IMR-90 (cell line): ENCODE results near the gene AGAP1.

Experiments used
- BHLHE40 ChIP-seq: fragments of 150-350 bp; IDR thresholded peaks from 2 replicates; pipeline ENCODE4 v1.6.1; 2016; ENCODE audit warnings: mild to moderate bottlenecking, low read depth, low read length
- CEBPB ChIP-seq: IDR thresholded peaks from 2 replicates; pipeline ENCODE4 v1.6.1; 2012; ENCODE audit warnings: low read depth, low read length, improper control_type of control experiment
- CHD1 ChIP-seq: IDR thresholded peaks from 2 replicates; pipeline ENCODE4 v1.6.1; 2012; ENCODE audit warnings: low read depth, low read length, improper control_type of control experiment
- CTCF ChIP-seq: conservative IDR thresholded peaks from 2 replicates; pipeline ENCODE4 v1.5.1; 2012; ENCODE audit warnings: mild to moderate bottlenecking, low read depth, low read length, improper control_type of control experiment
- ELK1 ChIP-seq: fragments of 150-350 bp; IDR thresholded peaks from 2 replicates; pipeline ENCODE4 v1.6.1; 2016; ENCODE audit warnings: low read depth, mild to moderate bottlenecking, low read length, moderate library complexity, borderline replicate concordance
- MAZ ChIP-seq: IDR thresholded peaks from 2 replicates; pipeline ENCODE4 v1.6.1; 2012; ENCODE audit warnings: low read depth, mild to moderate bottlenecking, low read length, improper control_type of control experiment, moderate library complexity, borderline replicate concordance
- MXI1 ChIP-seq: IDR thresholded peaks from 2 replicates; pipeline ENCODE4 v1.6.1; 2012; ENCODE audit warnings: low read depth, mild to moderate bottlenecking, low read length, moderate library complexity, borderline replicate concordance
- NFE2L2 ChIP-seq: fragments of 150-350 bp; IDR thresholded peaks from 2 replicates; pipeline ENCODE4 v1.6.1; 2016; ENCODE audit warnings: low read depth, mild to moderate bottlenecking, low read length
- POLR2A ChIP-seq: IDR thresholded peaks from 2 replicates; pipeline ENCODE4 v1.6.1; 2012; ENCODE audit warnings: mild to moderate bottlenecking, low read depth, low read length
- RAD21 ChIP-seq: IDR thresholded peaks from 2 replicates; pipeline ENCODE4 v1.6.1; 2012; ENCODE audit warnings: low read length, improper control_type of control experiment
- RCOR1 ChIP-seq: IDR thresholded peaks from 2 replicates; pipeline ENCODE4 v1.6.1; 2012; ENCODE audit warnings: mild to moderate bottlenecking, low read length, improper control_type of control experiment; ENCODE audit not compliant: insufficient replicate concordance
- RFX5 ChIP-seq: IDR thresholded peaks from 2 replicates; pipeline ENCODE4 v1.8.0; 2012; ENCODE audit warnings: low read depth, mild to moderate bottlenecking, low read length, moderate library complexity
- SMC3 ChIP-seq: fragments of 150-350 bp; IDR thresholded peaks from 2 replicates; pipeline ENCODE4 v1.6.1; 2016; ENCODE audit warnings: low read depth, mild to moderate bottlenecking, antibody characterized with exemption, low read length, moderate library complexity
- USF2 ChIP-seq: fragments of 150-350 bp; IDR thresholded peaks from 2 replicates; pipeline ENCODE4 v1.6.1; 2017; ENCODE audit warnings: mild to moderate bottlenecking, antibody characterized with exemption, low read length, low read depth

- TF ChIP-seq RAD21 (no peak), CTCF (no peak), USF2 (no peak), POLR2A (no peak), NFE2L2 (no peak), RFX5 (no peak), CEBPB (no peak), MXI1 (no peak), MAZ (no peak), SMC3 (no peak), RCOR1 (no peak), CHD1 (no peak), ELK1 (no peak), BHLHE40 (no peak)
Observed at GRCh38 chr2:235580426-235581157, 86.7 kb downstream of the AGAP1 start.
